HCT116 (cell line): ENCODE results near the gene TRMU. TPM values are rescaled to one million over a fixed set of nuclear protein-coding genes. Genes with fewer than 3 reads are reported as not detected.

ENCODE experiments used
- ATAC-seq: fragments of 200-7000 bp; cut with Tn5 transposase; 2 replicates; pipeline ENCODE4 v1.9.1; 2020; ENCODE audit warnings: mild to moderate bottlenecking, moderate library complexity
- BruUV-seq: library from RNA; stranded (reverse); fragments of 400-500 nt; replicated peaks from 2 replicates; lab custom pipeline; 2021; lab: Mats Ljungman, UMichigan
- CTCF ChIA-PET: fragments of 300-600 bp; sonication (Branson Sonifier 250); formaldehyde crosslinking; loops from one replicate; lab custom pipeline; 2021; ENCODE audit warnings: antibody characterized with exemption; lab: Charles Lee
- POLR2A ChIA-PET: fragments of 300-600, 350-600 bp; sonication (Branson Sonifier 250); formaldehyde crosslinking; loops from one replicate; lab custom pipeline; 2021; ENCODE audit warnings: antibody characterized with exemption; lab: Charles Lee
- RAD21 ChIA-PET, 2 experiments: fragments of 300-600 bp; sonication (Branson Sonifier 250); formaldehyde crosslinking; loops; one replicate each; lab custom pipeline; 2023; ENCODE audit warnings: low total read pairs in 2 of 2; ENCODE audit not compliant: uncharacterized antibody in 2 of 2, unreplicated experiment in 2 of 2, low non-redundant PET in 1 of 2; lab: Charles Lee
- DNase-seq: peaks from one replicate; pipeline ENCODE4 v3.0.0-alpha.2; 2010; ENCODE audit warnings: low read depth, low spot score
- H2AFZ ChIP-seq: fragments of 200-600 bp; shearing (Covaris generic), sonication (generic); 2 replicates; pipeline ENCODE4 v1.6.1; 2017; ENCODE audit warnings: low read depth, mixed run types, mixed read lengths, antibody characterized with exemption, low read length; ENCODE audit not compliant: poor library complexity, severe bottlenecking
- H3K27ac ChIP-seq: 2 replicates; pipeline ENCODE4 v1.5.1; 2012; ENCODE audit warnings: low read depth, low read length
- H3K27me3 ChIP-seq: fragments of 200-600 bp; sonication (generic); 2 replicates; pipeline ENCODE4 v1.6.1; 2016; ENCODE audit warnings: mixed run types, low read length, mixed read lengths; ENCODE audit not compliant: insufficient read depth
- H3K36me3 ChIP-seq, 2 experiments: fragments of 200-500 bp in 1 of 2; fragments of 200-600 bp in 1 of 2; sonication (Bioruptor generic) in 1 of 2; sonication (generic) in 1 of 2; 2 replicates each; pipeline versions ENCODE4 v1.5.1 to v1.6.1; 2014 to 2016; ENCODE audit warnings: low read length in 2 of 2, inconsistent platforms in 1 of 2, mixed read lengths in 1 of 2, mixed run types in 1 of 2; ENCODE audit not compliant: insufficient read depth in 2 of 2, control insufficient read depth in 1 of 2
- H3K4me1 ChIP-seq, 2 experiments: fragments of 200-600 bp in 1 of 2; sonication (generic) in 1 of 2; 2 replicates each; pipeline versions ENCODE4 v1.5.1 to v1.6.1; 2012 to 2017; ENCODE audit warnings: low read length in 2 of 2, inconsistent platforms in 1 of 2, mild to moderate bottlenecking in 1 of 2, mixed read lengths in 1 of 2, mixed run types in 1 of 2, moderate library complexity in 1 of 2; ENCODE audit not compliant: insufficient read depth in 2 of 2, control insufficient read depth in 1 of 2
- H3K4me2 ChIP-seq: fragments of 200-600 bp; sonication (generic); 2 replicates; pipeline ENCODE4 v1.6.1; 2017; ENCODE audit warnings: mixed run types, low read length, mixed read lengths
- H3K4me3 ChIP-seq, 2 experiments: fragments of 200-600 bp in 1 of 2; sonication (generic) in 1 of 2; replicated peaks in 1 of 2; 2 replicates each; pipeline ENCODE4 v1.5.1; 2011 to 2016; ENCODE audit warnings: low read length in 2 of 2, control low read depth in 1 of 2, low read depth in 1 of 2, mild to moderate bottlenecking in 1 of 2, mixed read lengths in 1 of 2, mixed run types in 1 of 2
- H3K79me2 ChIP-seq: fragments of 200-600 bp; sonication (generic); 2 replicates; pipeline ENCODE4 v1.6.1; 2017; ENCODE audit warnings: mild to moderate bottlenecking, mixed run types, low read length, moderate library complexity, mixed read lengths; ENCODE audit not compliant: insufficient read depth
- H3K9ac ChIP-seq: fragments of 200-600 bp; sonication (generic); 2 replicates; pipeline ENCODE4 v1.6.1; 2016; ENCODE audit warnings: low read length, mixed read lengths
- H3K9me2 ChIP-seq: fragments of 200-600 bp; sonication (generic), shearing (Covaris generic); 2 replicates; pipeline ENCODE4 v1.6.1; 2017; ENCODE audit warnings: mixed run types, mild to moderate bottlenecking, moderate library complexity; ENCODE audit not compliant: insufficient read depth
- H3K9me3 ChIP-seq, 2 experiments: fragments of 200-500 bp in 1 of 2; fragments of 200-600 bp in 1 of 2; sonication (Bioruptor generic) in 1 of 2; sonication (generic) in 1 of 2; 2 replicates each; pipeline ENCODE4 v1.6.1; 2014 to 2017; ENCODE audit warnings: low read length in 2 of 2, mixed read lengths in 2 of 2, inconsistent platforms in 1 of 2, low read depth in 1 of 2, mild to moderate bottlenecking in 1 of 2, mixed run types in 1 of 2, moderate library complexity in 1 of 2; ENCODE audit not compliant: control insufficient read depth in 1 of 2, insufficient read depth in 1 of 2
- H4K20me1 ChIP-seq: fragments of 200-600 bp; sonication (generic), shearing (Covaris generic); 2 replicates; pipeline ENCODE4 v1.6.1; 2017; ENCODE audit warnings: mixed run types, mild to moderate bottlenecking, moderate library complexity; ENCODE audit not compliant: insufficient read depth
- ATF3 ChIP-seq: IDR thresholded peaks from 2 replicates; pipeline ENCODE4 v1.6.1; 2012
- CEBPB ChIP-seq: IDR thresholded peaks from 2 replicates; pipeline ENCODE4 v1.6.1; 2012; ENCODE audit warnings: low read depth
- EZH2 ChIP-seq: fragments of 200-600 bp; sonication (generic); IDR thresholded peaks from 2 replicates; pipeline ENCODE4 v1.6.1; 2017; ENCODE audit warnings: antibody characterized with exemption, mixed run types
- EZH2phosphoT487 ChIP-seq: fragments of 200-600 bp; IDR thresholded peaks from 2 replicates; pipeline ENCODE4 v1.6.1; 2018; ENCODE audit warnings: antibody characterized with exemption, borderline replicate concordance
- FOSL1 ChIP-seq: IDR thresholded peaks from 2 replicates; pipeline ENCODE4 v1.6.1; 2012; ENCODE audit warnings: low read depth
- POLR2A ChIP-seq: IDR thresholded peaks from 2 replicates; pipeline ENCODE4 v1.7.0; 2011; ENCODE audit warnings: borderline replicate concordance; ENCODE audit not compliant: insufficient read depth, insufficient read length; ENCODE audit errors: extremely low read depth
- RAD21 ChIP-seq: IDR thresholded peaks from 2 replicates; pipeline ENCODE4 v1.6.1; 2012; ENCODE audit warnings: low read depth, mild to moderate bottlenecking
- SIN3A ChIP-seq: IDR thresholded peaks from 2 replicates; pipeline ENCODE4 v1.6.1; 2012; ENCODE audit warnings: low read depth
- SP1 ChIP-seq: IDR thresholded peaks from 2 replicates; pipeline ENCODE4 v1.6.1; 2012; ENCODE audit warnings: low read depth
- YY1 ChIP-seq: IDR thresholded peaks from 2 replicates; pipeline ENCODE4 v1.6.1; 2011; ENCODE audit warnings: low read length, low read depth, moderate library complexity, mild to moderate bottlenecking; ENCODE audit not compliant: insufficient replicate concordance; ENCODE audit errors: extremely low read depth
- ZFX ChIP-seq: fragments of 450-650 bp; IDR thresholded peaks from 2 replicates; pipeline ENCODE4 v1.6.1; 2017
- intact Hi-C: fragments of 100-400 bp; cut with micrococcal nuclease; formaldehyde crosslinking; loops from 2 replicates; pipeline ENCODE4 v1.10.0; 2022
- total RNA-seq: library from RNA; stranded (reverse); gene quantifications from one replicate; pipeline ENCODE4 v1.2.1, GENCODE V29; 2021; ENCODE audit not compliant: unreplicated experiment
- TF ChIP-seq, protein P1 (sequence below): IDR thresholded peaks from 2 replicates; pipeline ENCODE4 v1.6.1; 2012; ENCODE audit warnings: low read depth
- TF ChIP-seq, protein P2 (sequence below), 3 experiments: fragments of 200-600 bp in 1 of 3; sonication (generic) in 1 of 3; IDR thresholded peaks in 2 of 3; conservative IDR thresholded peaks in 1 of 3; 2 replicates each; pipeline ENCODE4 v1.5.1; 2012 to 2017; ENCODE audit warnings: low read depth in 2 of 3, low read length in 2 of 3, antibody characterized with exemption in 1 of 3, borderline replicate concordance in 1 of 3, control low read depth in 1 of 3, mild to moderate bottlenecking in 1 of 3, mixed read lengths in 1 of 3, mixed run types in 1 of 3, moderate library complexity in 1 of 3; ENCODE audit not compliant: insufficient read depth in 1 of 3
- TF ChIP-seq, protein P3 (sequence below): IDR thresholded peaks from 2 replicates; pipeline ENCODE4 v1.6.1; 2012

Gene TRMU
- total RNA-seq, 1 experiment from 2014 or later: 65.4 TPM

GRCh38 chr22:46397951-46398350 is 62.4 kb downstream of the TRMU start:
- H3K36me3 ChIP-seq: no peaks in the 10 kb centered on the region; a peak in 1 of 4 replicates
- RAD21 ChIA-PET: no interaction called here

More at GRCh38 chr22:46397951-46398350, 62.4 kb downstream of the TRMU start:
- no peaks in the 10 kb centered on the region for H3K79me2 ChIP-seq
- no peaks in the 10 kb centered on the region for H4K20me1 ChIP-seq
- H3K27me3 ChIP-seq: no peaks in the 10 kb centered on the region
- no peak overlapping the region for H3K4me3 ChIP-seq
- intact Hi-C loops: no loop called here
- CTCF ChIA-PET: no interaction called here
- BruUV-seq: no TSS peak
- no peak overlapping the region for H3K27ac ChIP-seq
- no peak for DNase-seq
- no peaks in the 10 kb centered on the region for H3K9me3 ChIP-seq
- H3K9me2 ChIP-seq: no peaks in the 10 kb centered on the region
- no peak for ATAC-seq
- POLR2A ChIA-PET: no interaction called here
- no peak for TF ChIP-seq EZH2
- TF ChIP-seq RAD21: no peak
- TF ChIP-seq, protein P1, sequence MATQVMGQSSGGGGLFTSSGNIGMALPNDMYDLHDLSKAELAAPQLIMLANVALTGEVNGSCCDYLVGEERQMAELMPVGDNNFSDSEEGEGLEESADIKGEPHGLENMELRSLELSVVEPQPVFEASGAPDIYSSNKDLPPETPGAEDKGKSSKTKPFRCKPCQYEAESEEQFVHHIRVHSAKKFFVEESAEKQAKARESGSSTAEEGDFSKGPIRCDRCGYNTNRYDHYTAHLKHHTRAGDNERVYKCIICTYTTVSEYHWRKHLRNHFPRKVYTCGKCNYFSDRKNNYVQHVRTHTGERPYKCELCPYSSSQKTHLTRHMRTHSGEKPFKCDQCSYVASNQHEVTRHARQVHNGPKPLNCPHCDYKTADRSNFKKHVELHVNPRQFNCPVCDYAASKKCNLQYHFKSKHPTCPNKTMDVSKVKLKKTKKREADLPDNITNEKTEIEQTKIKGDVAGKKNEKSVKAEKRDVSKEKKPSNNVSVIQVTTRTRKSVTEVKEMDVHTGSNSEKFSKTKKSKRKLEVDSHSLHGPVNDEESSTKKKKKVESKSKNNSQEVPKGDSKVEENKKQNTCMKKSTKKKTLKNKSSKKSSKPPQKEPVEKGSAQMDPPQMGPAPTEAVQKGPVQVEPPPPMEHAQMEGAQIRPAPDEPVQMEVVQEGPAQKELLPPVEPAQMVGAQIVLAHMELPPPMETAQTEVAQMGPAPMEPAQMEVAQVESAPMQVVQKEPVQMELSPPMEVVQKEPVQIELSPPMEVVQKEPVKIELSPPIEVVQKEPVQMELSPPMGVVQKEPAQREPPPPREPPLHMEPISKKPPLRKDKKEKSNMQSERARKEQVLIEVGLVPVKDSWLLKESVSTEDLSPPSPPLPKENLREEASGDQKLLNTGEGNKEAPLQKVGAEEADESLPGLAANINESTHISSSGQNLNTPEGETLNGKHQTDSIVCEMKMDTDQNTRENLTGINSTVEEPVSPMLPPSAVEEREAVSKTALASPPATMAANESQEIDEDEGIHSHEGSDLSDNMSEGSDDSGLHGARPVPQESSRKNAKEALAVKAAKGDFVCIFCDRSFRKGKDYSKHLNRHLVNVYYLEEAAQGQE: no peak
- no peak for TF ChIP-seq ATF3
- no peak for TF ChIP-seq POLR2A
- TF ChIP-seq SP1: no peak
- TF ChIP-seq YY1: no peak
- TF ChIP-seq EZH2phosphoT487: no peak
- no peak for TF ChIP-seq CEBPB
- no peak for TF ChIP-seq ZFX
- TF ChIP-seq, protein P2, sequence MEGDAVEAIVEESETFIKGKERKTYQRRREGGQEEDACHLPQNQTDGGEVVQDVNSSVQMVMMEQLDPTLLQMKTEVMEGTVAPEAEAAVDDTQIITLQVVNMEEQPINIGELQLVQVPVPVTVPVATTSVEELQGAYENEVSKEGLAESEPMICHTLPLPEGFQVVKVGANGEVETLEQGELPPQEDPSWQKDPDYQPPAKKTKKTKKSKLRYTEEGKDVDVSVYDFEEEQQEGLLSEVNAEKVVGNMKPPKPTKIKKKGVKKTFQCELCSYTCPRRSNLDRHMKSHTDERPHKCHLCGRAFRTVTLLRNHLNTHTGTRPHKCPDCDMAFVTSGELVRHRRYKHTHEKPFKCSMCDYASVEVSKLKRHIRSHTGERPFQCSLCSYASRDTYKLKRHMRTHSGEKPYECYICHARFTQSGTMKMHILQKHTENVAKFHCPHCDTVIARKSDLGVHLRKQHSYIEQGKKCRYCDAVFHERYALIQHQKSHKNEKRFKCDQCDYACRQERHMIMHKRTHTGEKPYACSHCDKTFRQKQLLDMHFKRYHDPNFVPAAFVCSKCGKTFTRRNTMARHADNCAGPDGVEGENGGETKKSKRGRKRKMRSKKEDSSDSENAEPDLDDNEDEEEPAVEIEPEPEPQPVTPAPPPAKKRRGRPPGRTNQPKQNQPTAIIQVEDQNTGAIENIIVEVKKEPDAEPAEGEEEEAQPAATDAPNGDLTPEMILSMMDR (IDR thresholded peaks at IDR 0.05 in 2 of 3, conservative IDR thresholded peaks at IDR 0.05 in 1 of 3; ENCODE audit: borderline replicate concordance in 1 of 3, insufficient read depth in 1 of 3, low read depth in 2 of 3, low read length in 2 of 3): no peak
- TF ChIP-seq, protein P3, sequence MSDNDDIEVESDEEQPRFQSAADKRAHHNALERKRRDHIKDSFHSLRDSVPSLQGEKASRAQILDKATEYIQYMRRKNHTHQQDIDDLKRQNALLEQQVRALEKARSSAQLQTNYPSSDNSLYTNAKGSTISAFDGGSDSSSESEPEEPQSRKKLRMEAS: no peak
- TF ChIP-seq SIN3A: no peak
- TF ChIP-seq FOSL1: no peak
- H2AFZ ChIP-seq: no peak overlapping the region
- no peak overlapping the region for H3K9ac ChIP-seq
- no peaks in the 10 kb centered on the region for H3K4me1 ChIP-seq
- no peak overlapping the region for H3K4me2 ChIP-seq
